ENCODE measurements around the gene GNB3. TPM values are rescaled to one million over a fixed set of nuclear protein-coding genes. Genes with fewer than 3 reads are reported as not detected.

Gene GNB3
- total RNA-seq, 1 experiment from 2014 or later: 14.0 TPM

DNA sequence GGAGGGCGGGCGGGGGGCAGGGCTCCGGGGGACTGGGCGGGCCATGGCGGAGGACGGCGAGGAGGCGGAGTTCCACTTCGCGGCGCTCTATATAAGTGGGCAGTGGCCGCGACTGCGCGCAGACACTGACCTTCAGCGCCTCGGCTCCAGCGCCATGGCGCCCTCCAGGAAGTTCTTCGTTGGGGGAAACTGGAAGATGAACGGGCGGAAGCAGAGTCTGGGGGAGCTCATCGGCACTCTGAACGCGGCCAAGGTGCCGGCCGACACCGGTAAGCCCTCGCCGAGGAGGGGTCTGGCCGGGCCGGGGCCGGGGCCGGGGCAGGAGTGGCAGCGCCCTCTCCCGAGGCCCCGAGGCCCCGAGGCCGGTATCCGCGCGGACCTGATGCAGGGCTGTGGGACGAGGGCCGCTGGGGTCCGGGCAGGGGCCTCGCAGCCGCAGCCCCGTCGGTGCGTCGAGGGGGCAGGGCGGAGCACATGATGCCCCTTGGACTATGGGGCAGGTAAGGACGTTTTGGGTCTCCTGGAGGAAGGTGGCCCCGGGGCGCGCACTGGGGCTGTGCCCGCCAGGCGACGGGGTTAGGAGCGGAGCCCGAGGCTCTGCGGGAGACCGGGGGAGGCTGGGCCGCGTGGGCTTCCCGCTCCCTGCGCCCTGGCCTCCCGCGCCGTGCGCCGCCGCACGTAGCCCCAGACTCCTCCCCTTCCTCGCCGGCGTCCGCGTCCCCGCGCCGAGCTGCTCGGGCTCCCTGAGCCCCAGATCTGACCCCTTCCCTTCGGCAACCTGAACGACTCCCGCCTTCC is 26.9 kb downstream of the GNB3 start, which contains the start of gene TPI1 (continued):
- TF ChIP-seq ZNF219 (CRISPR knock-in tag; IDR thresholded peaks at IDR 0.05; ENCODE audit: borderline replicate concordance) (no peak), ZNF263 (CRISPR knock-in tag; IDR thresholded peaks at IDR 0.05; ENCODE audit: low read depth) (0 out of 2 replicates have a peak, but pooled peaks have one; percentile 30), SP1 (CRISPR knock-in tag; conservative IDR thresholded peaks at IDR 0.05) (peak; percentile 56), ZNF121 (CRISPR knock-in tag; IDR thresholded peaks at IDR 0.05) (peak; percentile 21; the same call in 1 of the 2 replicates), TEAD1 (CRISPR knock-in tag; IDR thresholded peaks at IDR 0.05) (no peak; the same call in 1 of the 2 replicates), ZNF416 (CRISPR knock-in tag; IDR thresholded peaks at IDR 0.05) (0 out of 2 replicates have a peak, but pooled peaks have one; percentile 10), SMAD4 (CRISPR knock-in tag; IDR thresholded peaks at IDR 0.05) (0 out of 2 replicates have a peak, but pooled peaks have one; percentile 2), MYBL2 (CRISPR knock-in tag; IDR thresholded peaks at IDR 0.05) (0 out of 2 replicates have a peak, but pooled peaks have one; percentile 49), ZBTB21 (CRISPR knock-in tag; IDR thresholded peaks at IDR 0.05; ENCODE audit: borderline replicate concordance) (0 out of 2 replicates have a peak, but pooled peaks have one; percentile 6), TP53 (CRISPR knock-in tag; IDR thresholded peaks at IDR 0.05) (peak; percentile 64; the same call in 1 of the 2 replicates)
- TF ChIP-seq, protein P1, sequence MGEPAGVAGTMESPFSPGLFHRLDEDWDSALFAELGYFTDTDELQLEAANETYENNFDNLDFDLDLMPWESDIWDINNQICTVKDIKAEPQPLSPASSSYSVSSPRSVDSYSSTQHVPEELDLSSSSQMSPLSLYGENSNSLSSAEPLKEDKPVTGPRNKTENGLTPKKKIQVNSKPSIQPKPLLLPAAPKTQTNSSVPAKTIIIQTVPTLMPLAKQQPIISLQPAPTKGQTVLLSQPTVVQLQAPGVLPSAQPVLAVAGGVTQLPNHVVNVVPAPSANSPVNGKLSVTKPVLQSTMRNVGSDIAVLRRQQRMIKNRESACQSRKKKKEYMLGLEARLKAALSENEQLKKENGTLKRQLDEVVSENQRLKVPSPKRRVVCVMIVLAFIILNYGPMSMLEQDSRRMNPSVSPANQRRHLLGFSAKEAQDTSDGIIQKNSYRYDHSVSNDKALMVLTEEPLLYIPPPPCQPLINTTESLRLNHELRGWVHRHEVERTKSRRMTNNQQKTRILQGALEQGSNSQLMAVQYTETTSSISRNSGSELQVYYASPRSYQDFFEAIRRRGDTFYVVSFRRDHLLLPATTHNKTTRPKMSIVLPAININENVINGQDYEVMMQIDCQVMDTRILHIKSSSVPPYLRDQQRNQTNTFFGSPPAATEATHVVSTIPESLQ (CRISPR knock-in tag; IDR thresholded peaks at IDR 0.05): no peak
- TF ChIP-seq, protein P2, sequence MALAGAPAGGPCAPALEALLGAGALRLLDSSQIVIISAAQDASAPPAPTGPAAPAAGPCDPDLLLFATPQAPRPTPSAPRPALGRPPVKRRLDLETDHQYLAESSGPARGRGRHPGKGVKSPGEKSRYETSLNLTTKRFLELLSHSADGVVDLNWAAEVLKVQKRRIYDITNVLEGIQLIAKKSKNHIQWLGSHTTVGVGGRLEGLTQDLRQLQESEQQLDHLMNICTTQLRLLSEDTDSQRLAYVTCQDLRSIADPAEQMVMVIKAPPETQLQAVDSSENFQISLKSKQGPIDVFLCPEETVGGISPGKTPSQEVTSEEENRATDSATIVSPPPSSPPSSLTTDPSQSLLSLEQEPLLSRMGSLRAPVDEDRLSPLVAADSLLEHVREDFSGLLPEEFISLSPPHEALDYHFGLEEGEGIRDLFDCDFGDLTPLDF (CRISPR knock-in tag; IDR thresholded peaks at IDR 0.05): no peak
- TF ChIP-seq, protein P3, sequence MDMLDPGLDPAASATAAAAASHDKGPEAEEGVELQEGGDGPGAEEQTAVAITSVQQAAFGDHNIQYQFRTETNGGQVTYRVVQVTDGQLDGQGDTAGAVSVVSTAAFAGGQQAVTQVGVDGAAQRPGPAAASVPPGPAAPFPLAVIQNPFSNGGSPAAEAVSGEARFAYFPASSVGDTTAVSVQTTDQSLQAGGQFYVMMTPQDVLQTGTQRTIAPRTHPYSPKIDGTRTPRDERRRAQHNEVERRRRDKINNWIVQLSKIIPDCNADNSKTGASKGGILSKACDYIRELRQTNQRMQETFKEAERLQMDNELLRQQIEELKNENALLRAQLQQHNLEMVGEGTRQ (CRISPR knock-in tag; IDR thresholded peaks at IDR 0.05): peak; percentile 58
- TF ChIP-seq, protein P4, sequence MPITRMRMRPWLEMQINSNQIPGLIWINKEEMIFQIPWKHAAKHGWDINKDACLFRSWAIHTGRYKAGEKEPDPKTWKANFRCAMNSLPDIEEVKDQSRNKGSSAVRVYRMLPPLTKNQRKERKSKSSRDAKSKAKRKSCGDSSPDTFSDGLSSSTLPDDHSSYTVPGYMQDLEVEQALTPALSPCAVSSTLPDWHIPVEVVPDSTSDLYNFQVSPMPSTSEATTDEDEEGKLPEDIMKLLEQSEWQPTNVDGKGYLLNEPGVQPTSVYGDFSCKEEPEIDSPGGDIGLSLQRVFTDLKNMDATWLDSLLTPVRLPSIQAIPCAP (CRISPR knock-in tag; IDR thresholded peaks at IDR 0.05): no peak
- TF ChIP-seq, protein P5, sequence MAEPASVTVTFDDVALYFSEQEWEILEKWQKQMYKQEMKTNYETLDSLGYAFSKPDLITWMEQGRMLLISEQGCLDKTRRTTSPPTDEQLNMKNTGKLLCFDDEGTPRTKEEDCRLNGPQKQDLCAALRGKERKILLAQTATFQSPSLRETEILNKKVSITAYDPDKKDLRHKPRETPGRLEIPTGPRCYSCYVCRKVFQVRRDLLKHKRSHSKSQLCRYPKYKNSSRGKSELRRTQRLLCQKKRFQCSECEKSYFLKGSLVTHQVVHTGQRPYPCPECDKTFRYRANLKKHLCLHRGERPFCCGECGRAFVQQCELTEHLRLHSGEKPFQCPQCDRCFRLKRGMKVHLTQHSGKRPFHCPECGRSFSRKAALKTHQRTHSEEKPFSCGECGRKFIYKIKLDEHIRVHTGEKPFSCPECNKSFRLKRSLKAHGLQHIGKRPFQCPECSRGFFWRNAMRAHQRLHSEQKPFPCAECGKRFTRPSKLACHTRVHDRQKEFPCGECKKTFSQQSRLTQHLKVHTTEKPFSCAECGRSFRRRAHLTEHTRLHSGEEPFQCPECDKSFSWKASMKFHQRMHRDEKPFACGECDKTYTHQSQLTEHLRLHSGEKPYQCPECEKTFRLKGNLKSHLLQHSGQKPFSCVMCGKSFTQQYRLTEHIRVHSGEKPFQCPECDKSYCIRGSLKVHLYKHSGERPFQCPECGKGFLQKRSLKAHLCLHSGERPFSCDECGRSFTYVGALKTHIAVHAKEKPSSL (CRISPR knock-in tag; conservative IDR thresholded peaks at IDR 0.05): no peak

DNA sequence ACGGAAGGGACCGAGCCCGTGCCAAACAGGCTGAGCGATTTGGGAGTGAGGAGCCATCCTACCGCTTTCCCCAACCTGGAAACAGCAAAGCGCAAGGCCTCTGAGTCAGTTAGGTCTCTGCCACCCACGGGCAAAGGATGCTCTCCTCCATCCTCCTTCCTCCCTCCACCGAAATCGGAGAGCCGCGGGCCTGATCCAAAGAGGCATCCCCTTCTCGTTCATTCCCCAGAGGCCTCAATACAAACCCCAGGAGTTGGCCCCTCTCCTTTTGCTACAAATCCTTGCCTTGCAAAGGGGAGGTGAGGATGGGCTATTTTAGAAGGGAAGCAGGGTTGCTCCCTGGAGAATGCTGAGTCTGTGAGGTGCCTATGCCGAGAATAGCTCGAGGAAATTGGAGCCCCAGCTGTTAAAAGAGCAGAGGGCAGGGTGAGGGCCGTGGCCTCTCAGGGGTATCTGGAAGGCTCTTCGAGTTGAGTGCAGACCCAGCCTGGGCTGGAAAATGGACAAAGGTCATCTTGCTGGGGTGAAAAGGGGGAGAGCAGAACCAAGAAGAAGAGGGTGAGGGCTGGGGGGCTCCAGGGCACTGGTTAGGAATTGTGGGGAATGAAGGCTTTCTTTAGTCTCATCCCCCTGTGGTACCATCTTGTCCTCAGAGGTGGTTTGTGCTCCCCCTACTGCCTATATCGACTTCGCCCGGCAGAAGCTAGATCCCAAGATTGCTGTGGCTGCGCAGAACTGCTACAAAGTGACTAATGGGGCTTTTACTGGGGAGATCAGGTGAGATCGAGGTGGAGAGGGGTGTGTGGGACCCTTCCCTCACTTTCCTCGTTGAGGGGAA is 27.7 kb downstream of the GNB3 start:
- Mint-ChIP-seq H3K4me1 (peaks cover 60% of the 10 kb centered on the region), H3K27me3 (ENCODE audit: low read depth) (no peaks in the 10 kb centered on the region), H3K27ac (peak overlapping the region; percentile 88), H3K4me3 (peak overlapping the region; percentile 89), H3K36me3 (peaks cover 56% of the 10 kb centered on the region), H3K9me3 (no peaks in the 10 kb centered on the region)
- CTCF ChIA-PET: interaction anchor here (1.1 to 8.5 kb wide), 27 partner anchors 7 to 331 kb away, joined by 3 to 181 read pairs (median 5); partner anchors contain the start of genes ATN1, C12orf57, CDCA3 and ENO2
- no peak for ATAC-seq
- DNase-seq (ENCODE audit: low spot score): no peak
- POLR2A ChIA-PET: interaction anchor here (0.6 to 4.3 kb wide), 12 partner anchors 16 to 115 kb away, joined by 3 to 33 read pairs (median 8); partner anchors contain the start of genes ATN1, C12orf57, CDCA3 and ENO2
- TF ChIP-seq, protein P6, sequence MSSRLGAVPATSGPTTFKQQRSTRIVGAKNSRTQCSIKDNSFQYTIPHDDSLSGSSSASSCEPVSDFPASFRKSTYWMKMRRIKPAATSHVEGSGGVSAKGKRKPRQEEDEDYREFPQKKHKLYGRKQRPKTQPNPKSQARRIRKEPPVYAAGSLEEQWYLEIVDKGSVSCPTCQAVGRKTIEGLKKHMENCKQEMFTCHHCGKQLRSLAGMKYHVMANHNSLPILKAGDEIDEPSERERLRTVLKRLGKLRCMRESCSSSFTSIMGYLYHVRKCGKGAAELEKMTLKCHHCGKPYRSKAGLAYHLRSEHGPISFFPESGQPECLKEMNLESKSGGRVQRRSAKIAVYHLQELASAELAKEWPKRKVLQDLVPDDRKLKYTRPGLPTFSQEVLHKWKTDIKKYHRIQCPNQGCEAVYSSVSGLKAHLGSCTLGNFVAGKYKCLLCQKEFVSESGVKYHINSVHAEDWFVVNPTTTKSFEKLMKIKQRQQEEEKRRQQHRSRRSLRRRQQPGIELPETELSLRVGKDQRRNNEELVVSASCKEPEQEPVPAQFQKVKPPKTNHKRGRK (CRISPR knock-in tag; IDR thresholded peaks at IDR 0.05; ENCODE audit: borderline replicate concordance): no peak
- TF ChIP-seq NR3C1 (CRISPR knock-in tag; conservative IDR thresholded peaks at IDR 0.05; ENCODE audit: low read depth) (no peak), SOX15 (CRISPR knock-in tag; IDR thresholded peaks at IDR 0.05) (no peak), GRHL2 (CRISPR knock-in tag; IDR thresholded peaks at IDR 0.05; ENCODE audit: insufficient replicate concordance, severe bottlenecking) (no peak), SMAD4 (CRISPR knock-in tag; IDR thresholded peaks at IDR 0.05) (no peak), ZNF219 (CRISPR knock-in tag; IDR thresholded peaks at IDR 0.05; ENCODE audit: borderline replicate concordance) (no peak), ZNF416 (CRISPR knock-in tag; IDR thresholded peaks at IDR 0.05) (no peak), JUN (CRISPR knock-in tag; IDR thresholded peaks at IDR 0.05) (no peak)
- TF ChIP-seq, protein P7, sequence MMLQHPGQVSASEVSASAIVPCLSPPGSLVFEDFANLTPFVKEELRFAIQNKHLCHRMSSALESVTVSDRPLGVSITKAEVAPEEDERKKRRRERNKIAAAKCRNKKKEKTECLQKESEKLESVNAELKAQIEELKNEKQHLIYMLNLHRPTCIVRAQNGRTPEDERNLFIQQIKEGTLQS (CRISPR knock-in tag; conservative IDR thresholded peaks at IDR 0.05): no peak
- TF ChIP-seq, protein P8, sequence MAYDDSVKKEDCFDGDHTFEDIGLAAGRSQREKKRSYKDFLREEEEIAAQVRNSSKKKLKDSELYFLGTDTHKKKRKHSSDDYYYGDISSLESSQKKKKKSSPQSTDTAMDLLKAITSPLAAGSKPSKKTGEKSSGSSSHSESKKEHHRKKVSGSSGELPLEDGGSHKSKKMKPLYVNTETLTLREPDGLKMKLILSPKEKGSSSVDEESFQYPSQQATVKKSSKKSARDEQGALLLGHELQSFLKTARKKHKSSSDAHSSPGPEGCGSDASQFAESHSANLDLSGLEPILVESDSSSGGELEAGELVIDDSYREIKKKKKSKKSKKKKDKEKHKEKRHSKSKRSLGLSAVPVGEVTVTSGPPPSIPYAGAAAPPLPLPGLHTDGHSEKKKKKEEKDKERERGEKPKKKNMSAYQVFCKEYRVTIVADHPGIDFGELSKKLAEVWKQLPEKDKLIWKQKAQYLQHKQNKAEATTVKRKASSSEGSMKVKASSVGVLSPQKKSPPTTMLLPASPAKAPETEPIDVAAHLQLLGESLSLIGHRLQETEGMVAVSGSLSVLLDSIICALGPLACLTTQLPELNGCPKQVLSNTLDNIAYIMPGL (CRISPR knock-in tag; IDR thresholded peaks at IDR 0.05): no peak

All from WTC11 (cell line).